ENCODE results near the gene SV2C. TPM values are rescaled to one million over a fixed set of nuclear protein-coding genes. Genes with fewer than 3 reads are reported as not detected.

The SV2C gene
- polyA plus RNA-seq, 3 donors, result 0.01 to 0.02 TPM; not detected in 1

GRCh38 chr5:76154009-76154690, 71.0 kb downstream of the SV2C start:
- H3K4me1 ChIP-seq (ENCODE audit: control insufficient read depth in 1 of 2, insufficient read depth in 2 of 2, low read length in 2 of 2), result no peaks in the 10 kb centered on the region
- intact Hi-C loops (cut with micrococcal nuclease), result no loop called here
- H3K27ac Mint-ChIP-seq, result no peak overlapping the region

GRCh38 chr5:76155536-76155935, 72.4 kb downstream of the SV2C start:
- no peak overlapping the region for H3K27ac ChIP-seq (ENCODE audit: low read depth in 1 of 2, low read length in 2 of 2)
- H3K9me3 ChIP-seq (replicated peaks in 1 of 2; ENCODE audit: control insufficient read depth in 1 of 2, insufficient read depth in 1 of 2, low read length in 2 of 2), result no peaks in the 10 kb centered on the region
- H3K79me2 ChIP-seq (ENCODE audit: insufficient read depth, low read length), result no peaks in the 10 kb centered on the region
- H3K9ac ChIP-seq (ENCODE audit: insufficient read depth, low read length, poor library complexity, severe bottlenecking), result no peak overlapping the region
- no CpG with 5 or more reads among the region's 1 CpG for WGBS (ENCODE audit: insufficient coverage)
- H3K4me3 Mint-ChIP-seq, result no peak overlapping the region
- H4K20me1 ChIP-seq (ENCODE audit: insufficient read depth, low read length), result no peaks in the 10 kb centered on the region
- no peak for DNase-seq
- intact Hi-C loops (cut with micrococcal nuclease), result no loop called here
- no peak overlapping the region for H3K4me2 ChIP-seq (replicated peaks; ENCODE audit: extremely low read depth, low read length, poor library complexity, severe bottlenecking)
- H3K4me1 Mint-ChIP-seq, result peaks cover 6% of the 10 kb centered on the region
- H3K36me3 Mint-ChIP-seq, result no peaks in the 10 kb centered on the region
- peaks cover 0 to 2% (median 0%) of the 10 kb centered on the region in 3 donors for H3K27me3 Mint-ChIP-seq (ENCODE audit: low read depth in 3 of 3)
- no peaks in the 10 kb centered on the region for H3K36me3 ChIP-seq (replicated peaks in 1 of 2; ENCODE audit: control insufficient read depth in 1 of 2, insufficient read depth in 2 of 2, low read length in 2 of 2)
- H3K4me1 ChIP-seq (ENCODE audit: control insufficient read depth in 1 of 2, insufficient read depth in 2 of 2, low read length in 2 of 2), result no peaks in the 10 kb centered on the region
- H3K4me3 ChIP-seq (replicated peaks in 1 of 3; ENCODE audit: low read depth in 2 of 3, low read length in 3 of 3), result no peak overlapping the region
- peaks cover 2 to 11% (median 3%) of the 10 kb centered on the region in 7 donors for H3K9me3 Mint-ChIP-seq
- H3K27me3 ChIP-seq (ENCODE audit: control insufficient read depth in 2 of 2, insufficient read depth in 2 of 2, low read length in 2 of 2), result peaks cover 0 to 4% of the 10 kb centered on the region in 2 donors
- H3K27ac Mint-ChIP-seq, result no peak overlapping the region
- H2AFZ ChIP-seq (ENCODE audit: insufficient read depth, low read depth, low read length, poor library complexity, severe bottlenecking), result no peak overlapping the region
- no peak for TF ChIP-seq CTCF (IDR thresholded peaks at IDR 0.05)

More at GRCh38 chr5:76154009-76154690, 71.0 kb downstream of the SV2C start:
- Mint-ChIP-seq H3K9me3 (peaks cover 2 to 9% (median 4%) of the 10 kb centered on the region in 7 donors), H3K27me3 (ENCODE audit: low read depth in 3 of 3) (peaks cover 0 to 2% (median 0%) of the 10 kb centered on the region in 3 donors), H3K4me3 (no peak overlapping the region), H3K4me1 (peaks cover 6% of the 10 kb centered on the region), H3K36me3 (no peaks in the 10 kb centered on the region)
- Histone ChIP-seq H3K36me3 (replicated peaks in 1 of 2; ENCODE audit: control insufficient read depth in 1 of 2, insufficient read depth in 2 of 2, low read length in 2 of 2) (no peaks in the 10 kb centered on the region), H3K27me3 (ENCODE audit: control insufficient read depth in 2 of 2, insufficient read depth in 2 of 2, low read length in 2 of 2) (peaks cover 0 to 4% of the 10 kb centered on the region in 2 donors), H3K4me3 (replicated peaks in 1 of 3; ENCODE audit: low read depth in 2 of 3, low read length in 3 of 3) (no peak overlapping the region), H2AFZ (ENCODE audit: insufficient read depth, low read depth, low read length, poor library complexity, severe bottlenecking) (no peak overlapping the region), H3K4me2 (replicated peaks; ENCODE audit: extremely low read depth, low read length, poor library complexity, severe bottlenecking) (no peak overlapping the region), H3K79me2 (ENCODE audit: insufficient read depth, low read length) (no peaks in the 10 kb centered on the region), H3K27ac (ENCODE audit: low read depth in 1 of 2, low read length in 2 of 2) (no peak overlapping the region), H4K20me1 (ENCODE audit: insufficient read depth, low read length) (no peaks in the 10 kb centered on the region), H3K9me3 (replicated peaks in 1 of 2; ENCODE audit: control insufficient read depth in 1 of 2, insufficient read depth in 1 of 2, low read length in 2 of 2) (no peaks in the 10 kb centered on the region), H3K9ac (ENCODE audit: insufficient read depth, low read length, poor library complexity, severe bottlenecking) (no peak overlapping the region)
- TF ChIP-seq CTCF (IDR thresholded peaks at IDR 0.05), result no peak
- WGBS (ENCODE audit: insufficient coverage), result 100% methylated on average over 1 of the region's 3 CpGs
- no peak for DNase-seq

Data from CD14-positive monocyte (primary cell).